ENCODE measurements around the gene EPHB1. TPM values are rescaled to one million over a fixed set of nuclear protein-coding genes. Genes with fewer than 3 reads are reported as not detected.

The EPHB1 gene
- total RNA-seq, 1 experiment from 2014 or later = 0.73 TPM

- CTCF ChIA-PET = no interaction called here
- Mint-ChIP-seq H3K27ac (ENCODE audit: unreplicated experiment) (no peak overlapping the region), H3K9me3 (ENCODE audit: low read depth, unreplicated experiment) (no peaks in the 10 kb centered on the region), H3K4me1 (ENCODE audit: low read depth, unreplicated experiment) (no peaks in the 10 kb centered on the region), H3K4me3 (ENCODE audit: low read depth, unreplicated experiment) (no peak overlapping the region), H3K36me3 (ENCODE audit: insufficient read depth, unreplicated experiment) (no peaks in the 10 kb centered on the region), H3K27me3 (ENCODE audit: unreplicated experiment) (peaks cover 44% of the 10 kb centered on the region)
- no peak for TF ChIP-seq CTCF (IDR thresholded peaks at IDR 0.05; ENCODE audit: unreplicated experiment)
- intact Hi-C loops (cut with micrococcal nuclease; ENCODE audit: unreplicated experiment) = no loop called here
- BruUV-seq (replicated peaks) = no TSS peak
- no peak for DNase-seq
Measured at GRCh38 chr3:135078283-135078682, 283.2 kb downstream of the EPHB1 start.

DNA sequence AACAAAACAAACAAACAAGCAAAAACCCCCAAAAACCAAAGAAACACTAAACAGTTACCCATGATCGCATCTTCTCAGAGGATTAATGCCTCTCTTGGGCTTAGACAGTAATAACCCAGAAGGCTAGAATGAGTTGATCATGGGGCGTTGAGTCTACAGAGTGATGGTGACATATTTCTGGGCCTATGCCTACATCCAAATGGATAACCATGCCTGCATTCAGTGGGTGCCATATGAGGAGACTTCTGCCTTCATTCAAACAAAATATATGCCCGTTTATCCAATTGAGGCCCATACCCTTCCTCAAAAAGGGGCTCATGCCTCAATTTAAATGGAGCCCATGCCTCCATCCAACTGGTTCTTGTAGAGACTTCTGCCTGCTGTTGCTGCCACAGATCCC is 284.0 kb downstream of the EPHB1 start:
- Mint-ChIP-seq H3K4me1 (ENCODE audit: low read depth, unreplicated experiment) (no peaks in the 10 kb centered on the region), H3K36me3 (ENCODE audit: insufficient read depth, unreplicated experiment) (no peaks in the 10 kb centered on the region), H3K27ac (ENCODE audit: unreplicated experiment) (no peak overlapping the region), H3K9me3 (ENCODE audit: low read depth, unreplicated experiment) (no peaks in the 10 kb centered on the region), H3K4me3 (ENCODE audit: low read depth, unreplicated experiment) (no peak overlapping the region), H3K27me3 (ENCODE audit: unreplicated experiment) (peaks cover 44% of the 10 kb centered on the region)
- intact Hi-C loops (cut with micrococcal nuclease; ENCODE audit: unreplicated experiment) = no loop called here
- no peak for DNase-seq
- CTCF ChIA-PET = no interaction called here
- TF ChIP-seq CTCF (IDR thresholded peaks at IDR 0.05; ENCODE audit: unreplicated experiment) = no peak
- BruUV-seq (replicated peaks) = no TSS peak

GRCh38 chr3:135081451-135081850 is 286.4 kb downstream of the EPHB1 start:
- Mint-ChIP-seq H3K27ac (ENCODE audit: unreplicated experiment) (no peak overlapping the region), H3K36me3 (ENCODE audit: insufficient read depth, unreplicated experiment) (no peaks in the 10 kb centered on the region), H3K4me3 (ENCODE audit: low read depth, unreplicated experiment) (no peak overlapping the region), H3K4me1 (ENCODE audit: low read depth, unreplicated experiment) (no peaks in the 10 kb centered on the region), H3K27me3 (ENCODE audit: unreplicated experiment) (peaks cover 50% of the 10 kb centered on the region), H3K9me3 (ENCODE audit: low read depth, unreplicated experiment) (no peaks in the 10 kb centered on the region)
- intact Hi-C loops (cut with micrococcal nuclease; ENCODE audit: unreplicated experiment) = loop anchor here (10.0 kb wide), 1 partner anchor 813 kb away; no protein-coding TSS in a partner anchor
- BruUV-seq (replicated peaks) = no TSS peak
- CTCF ChIA-PET = no interaction called here
- no peak for TF ChIP-seq CTCF (IDR thresholded peaks at IDR 0.05; ENCODE audit: unreplicated experiment)
- no peak for DNase-seq

DNA sequence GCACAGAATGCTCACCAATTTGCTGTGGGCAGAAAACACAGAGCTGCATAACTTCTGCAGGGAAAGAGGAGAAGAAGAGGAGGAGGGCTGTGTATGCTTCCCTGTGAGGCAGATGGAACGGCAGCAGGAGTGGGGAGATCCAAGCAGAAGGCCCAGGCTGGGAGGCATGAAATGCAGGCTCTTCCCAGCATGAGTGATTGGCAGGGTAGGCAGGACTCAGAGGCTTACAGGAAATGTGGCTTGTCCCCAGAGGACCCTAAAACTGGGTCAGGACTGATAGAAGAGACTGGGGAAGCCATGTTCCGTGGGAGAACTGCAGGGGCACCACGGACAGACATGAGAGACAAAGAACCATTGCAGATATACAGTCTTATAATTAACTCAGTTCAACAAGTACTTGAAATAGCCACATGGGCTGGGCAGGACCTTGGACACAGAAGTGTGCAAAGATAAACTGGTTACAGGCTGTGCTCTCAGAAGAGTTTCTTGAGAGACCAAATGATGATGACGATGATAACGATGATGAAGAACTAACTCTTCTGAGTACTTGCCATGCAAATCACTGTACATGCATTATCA is 286.9 kb downstream of the EPHB1 start:
- DNase-seq = no peak
- H3K4me1 Mint-ChIP-seq (ENCODE audit: low read depth, unreplicated experiment) = no peaks in the 10 kb centered on the region
- BruUV-seq (replicated peaks) = no TSS peak
- no peaks in the 10 kb centered on the region for H3K36me3 Mint-ChIP-seq (ENCODE audit: insufficient read depth, unreplicated experiment)
- TF ChIP-seq CTCF (IDR thresholded peaks at IDR 0.05; ENCODE audit: unreplicated experiment) = no peak
- H3K9me3 Mint-ChIP-seq (ENCODE audit: low read depth, unreplicated experiment) = no peaks in the 10 kb centered on the region
- CTCF ChIA-PET = no interaction called here
- H3K27ac Mint-ChIP-seq (ENCODE audit: unreplicated experiment) = no peak overlapping the region
- H3K27me3 Mint-ChIP-seq (ENCODE audit: unreplicated experiment) = peaks cover 52% of the 10 kb centered on the region
- intact Hi-C loops (cut with micrococcal nuclease; ENCODE audit: unreplicated experiment) = loop anchor here (10.0 kb wide), 1 partner anchor 813 kb away; no protein-coding TSS in a partner anchor
- H3K4me3 Mint-ChIP-seq (ENCODE audit: low read depth, unreplicated experiment) = no peak overlapping the region

All from Calu3 (cell line).